Testis (tissue), 3 donors: ENCODE results near the gene MPDZ. TPM values are rescaled to one million over a fixed set of nuclear protein-coding genes. Genes with fewer than 3 reads are reported as not detected.

ENCODE experiments used
- DNase-seq: peaks from one replicate; pipeline ENCODE4 v3.0.0-alpha.2; 2019
- H3K27ac ChIP-seq, 2 donors: fragments of 200-600 bp; sonication (generic); one replicate each; pipeline ENCODE4 v1.5.1; 2019
- H3K27me3 ChIP-seq: fragments of 200-600 bp; sonication (generic); one replicate; pipeline ENCODE4 v1.5.1; 2019
- H3K36me3 ChIP-seq: fragments of 200-600 bp; sonication (generic); one replicate; pipeline ENCODE4 v1.5.1; 2017; ENCODE audit warnings: low read depth; ENCODE audit errors: missing control alignments
- H3K4me1 ChIP-seq: fragments of 200-600 bp; sonication (generic); one replicate; pipeline ENCODE4 v1.5.1; 2019
- H3K4me3 ChIP-seq, 2 donors: fragments of 200-600 bp; sonication (generic); one replicate each; pipeline ENCODE4 v1.5.1; 2017 to 2019
- H3K9me3 ChIP-seq: fragments of 200-600 bp; sonication (generic); one replicate; pipeline ENCODE4 v1.5.1; 2017
- POLR2A ChIP-seq: fragments of 450-650 bp; IDR thresholded peaks from one replicate; pipeline ENCODE4 v1.6.1; 2017; ENCODE audit warnings: antibody characterized with exemption, mild to moderate bottlenecking, moderate library complexity
- whole genome bisulfite sequencing, 2 donors: methylation state at CpG; one replicate each; pipeline ENCODE4 v1.1.5; 2018; 5-methylcytosine and 5-hydroxymethylcytosine counted together
- intact Hi-C: fragments of 100-400 bp; cut with DNase I; formaldehyde crosslinking; loops from one replicate; pipeline ENCODE4 v1.15.1; 2023; ENCODE audit warnings: low total_unique reads
- polyA plus RNA-seq: library from polyadenylated mRNA; stranded (reverse); fragments of 350-450 nt; fragmentation: Illumina TruSeq; extraction: RNeasy Lipid Tissue Mini Kit (QIAGEN cat#74804); gene quantifications from one replicate; pipeline ENCODE4 v1.2.3, GENCODE V29; 2014; ENCODE audit warnings: low read depth, low replicate concordance; ENCODE audit not compliant: insufficient read depth
- total RNA-seq, 2 donors: library from RNA; depleted of rRNA; stranded (reverse); fragments of >200 nt; gene quantifications; one replicate each; pipeline ENCODE4 v1.2.3, GENCODE V29; 2016
- TF ChIP-seq, protein P1 (sequence below), 3 experiments: fragments of 450-650 bp in 2 of 3; fragments of 200-600 bp in 1 of 3; sonication (generic) in 1 of 3; IDR thresholded peaks; one replicate each; pipeline ENCODE4 v1.5.1; 2016 to 2019; ENCODE audit warnings: antibody characterized with exemption in 3 of 3, mild to moderate bottlenecking in 2 of 3, moderate library complexity in 1 of 3

The MPDZ gene
- total and polyA plus RNA-seq, 3 donors from 2014 or later = 25.4 to 42.8 (median 38.2) TPM

DNA sequence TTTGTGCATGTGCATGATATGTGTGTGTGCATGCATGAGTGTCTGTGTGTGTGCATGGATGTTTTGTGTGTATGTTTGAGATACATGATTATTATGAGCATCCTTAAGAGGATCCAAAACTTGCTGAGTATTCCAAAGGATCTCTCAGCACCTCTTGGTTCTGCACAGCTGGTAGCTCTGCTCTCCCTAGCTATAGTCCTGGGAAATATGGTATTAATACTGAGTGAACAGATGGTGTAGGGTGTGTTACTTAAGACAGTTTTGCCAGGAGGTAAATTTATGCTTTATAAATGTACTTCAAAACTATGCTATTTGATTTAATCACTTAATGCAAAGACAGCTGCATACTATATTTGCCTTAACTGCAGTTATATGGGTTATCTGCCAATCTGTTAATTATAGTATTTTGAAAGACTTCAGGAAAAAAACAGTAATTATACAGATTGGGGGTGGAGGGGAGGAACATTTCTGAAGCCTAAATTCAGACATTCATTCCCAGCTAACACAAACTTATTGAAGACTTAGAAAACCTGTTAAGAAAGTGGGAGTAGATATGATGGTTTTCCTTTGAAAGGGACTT lies 215.5 kb downstream of the MPDZ start:
- TF ChIP-seq, protein P1, sequence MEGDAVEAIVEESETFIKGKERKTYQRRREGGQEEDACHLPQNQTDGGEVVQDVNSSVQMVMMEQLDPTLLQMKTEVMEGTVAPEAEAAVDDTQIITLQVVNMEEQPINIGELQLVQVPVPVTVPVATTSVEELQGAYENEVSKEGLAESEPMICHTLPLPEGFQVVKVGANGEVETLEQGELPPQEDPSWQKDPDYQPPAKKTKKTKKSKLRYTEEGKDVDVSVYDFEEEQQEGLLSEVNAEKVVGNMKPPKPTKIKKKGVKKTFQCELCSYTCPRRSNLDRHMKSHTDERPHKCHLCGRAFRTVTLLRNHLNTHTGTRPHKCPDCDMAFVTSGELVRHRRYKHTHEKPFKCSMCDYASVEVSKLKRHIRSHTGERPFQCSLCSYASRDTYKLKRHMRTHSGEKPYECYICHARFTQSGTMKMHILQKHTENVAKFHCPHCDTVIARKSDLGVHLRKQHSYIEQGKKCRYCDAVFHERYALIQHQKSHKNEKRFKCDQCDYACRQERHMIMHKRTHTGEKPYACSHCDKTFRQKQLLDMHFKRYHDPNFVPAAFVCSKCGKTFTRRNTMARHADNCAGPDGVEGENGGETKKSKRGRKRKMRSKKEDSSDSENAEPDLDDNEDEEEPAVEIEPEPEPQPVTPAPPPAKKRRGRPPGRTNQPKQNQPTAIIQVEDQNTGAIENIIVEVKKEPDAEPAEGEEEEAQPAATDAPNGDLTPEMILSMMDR (IDR thresholded peaks at IDR 0.05) = no peak
- no peak for TF ChIP-seq POLR2A
- no peaks in the 10 kb centered on the region for H3K9me3 ChIP-seq
- no peak for DNase-seq
- intact Hi-C loops = no loop called here
- H3K27me3 ChIP-seq = no peaks in the 10 kb centered on the region
- H3K4me1 ChIP-seq = no peaks in the 10 kb centered on the region
- H3K4me3 ChIP-seq = no peak overlapping the region
- H3K27ac ChIP-seq = no peak overlapping the region
- no peaks in the 10 kb centered on the region for H3K36me3 ChIP-seq

DNA sequence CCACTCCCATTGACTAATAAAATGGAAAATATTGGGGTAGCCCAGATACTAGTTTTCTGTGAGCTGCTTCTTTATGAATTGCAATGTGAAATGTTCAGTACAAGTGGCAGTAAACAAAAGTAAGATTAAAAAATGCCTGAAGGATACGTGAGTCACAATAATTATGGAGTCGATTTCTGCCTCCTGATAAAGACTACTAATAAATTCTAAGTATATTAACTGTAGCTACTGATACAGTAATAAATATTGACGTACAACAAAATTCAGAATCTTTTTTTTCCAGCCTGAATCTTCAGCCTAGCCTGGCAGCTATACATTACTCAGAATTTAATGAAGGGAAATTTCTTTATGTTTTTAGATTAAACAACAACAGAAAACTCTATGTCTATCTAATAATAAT lies 218.1 kb downstream of the MPDZ start:
- no peak for TF ChIP-seq POLR2A
- TF ChIP-seq, protein P1 (IDR thresholded peaks at IDR 0.05) = no peak
- no peaks in the 10 kb centered on the region for H3K36me3 ChIP-seq
- no peaks in the 10 kb centered on the region for H3K9me3 ChIP-seq
- intact Hi-C loops = no loop called here
- H3K27ac ChIP-seq = no peak overlapping the region
- H3K4me3 ChIP-seq = no peak overlapping the region
- H3K4me1 ChIP-seq = no peaks in the 10 kb centered on the region
- 83 to 85% methylated on average over 3 of the region's 3 CpGs for WGBS, 2 donors
- DNase-seq = no peak
- H3K27me3 ChIP-seq = no peaks in the 10 kb centered on the region
